ENCODE measurements around the gene KCNIP3.
"Not testable (repeated sequence)": the region's sequence is repeated elsewhere in the genome, so short reads cannot be mapped to it uniquely, and the experiment has no call there.

KCNIP3 gene

DNA sequence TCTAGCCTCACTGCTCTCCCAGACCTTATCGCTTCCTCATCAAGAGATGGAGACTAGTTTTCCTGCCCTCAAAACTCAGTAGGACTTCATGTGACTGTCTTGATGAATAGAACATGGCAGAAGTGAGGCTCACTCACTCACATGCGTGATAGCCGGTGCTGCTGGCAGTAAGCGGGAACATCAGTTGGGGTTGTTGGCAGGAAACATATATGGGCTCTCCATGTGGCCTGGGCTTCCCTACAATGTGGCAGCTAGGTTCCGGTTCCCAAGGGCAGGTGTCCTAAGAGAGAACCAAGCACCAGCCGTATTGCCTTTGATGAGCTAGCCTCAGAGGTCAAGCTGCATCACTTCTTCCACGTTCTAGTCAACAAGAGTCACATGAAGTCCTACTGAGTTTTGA is 90.2 kb downstream of the KCNIP3 start:
- DNase-seq = no peak

DNA sequence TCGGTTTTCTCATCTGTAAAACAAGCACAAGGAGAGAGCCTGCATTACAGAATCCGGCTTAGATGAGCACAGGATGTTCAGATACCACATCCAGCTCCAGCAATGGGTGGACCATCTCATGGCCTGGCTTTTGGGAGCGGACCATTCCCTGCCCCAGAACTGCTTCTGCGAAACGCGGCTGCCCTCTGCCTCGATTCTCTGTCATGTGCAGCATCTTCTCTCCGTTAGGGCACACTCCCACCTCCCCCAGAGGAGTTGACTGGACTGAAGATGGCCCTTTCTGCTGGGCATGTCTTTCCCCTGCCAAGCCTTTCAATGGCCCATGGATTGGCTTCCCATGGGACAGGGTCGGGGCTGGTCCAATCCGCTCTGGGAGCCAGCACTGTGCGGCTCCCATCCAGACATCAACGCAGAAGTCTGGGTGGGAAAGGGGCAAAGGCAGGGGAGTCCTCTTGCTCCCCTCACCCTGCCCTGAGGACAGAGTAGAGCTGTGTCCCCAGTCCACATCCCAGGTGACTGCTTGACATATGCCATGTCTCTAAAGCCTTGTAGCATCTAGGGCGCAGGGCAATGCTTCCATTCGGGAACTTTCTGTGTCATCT is 91.0 kb downstream of the KCNIP3 start:
- no peak for DNase-seq

DNA sequence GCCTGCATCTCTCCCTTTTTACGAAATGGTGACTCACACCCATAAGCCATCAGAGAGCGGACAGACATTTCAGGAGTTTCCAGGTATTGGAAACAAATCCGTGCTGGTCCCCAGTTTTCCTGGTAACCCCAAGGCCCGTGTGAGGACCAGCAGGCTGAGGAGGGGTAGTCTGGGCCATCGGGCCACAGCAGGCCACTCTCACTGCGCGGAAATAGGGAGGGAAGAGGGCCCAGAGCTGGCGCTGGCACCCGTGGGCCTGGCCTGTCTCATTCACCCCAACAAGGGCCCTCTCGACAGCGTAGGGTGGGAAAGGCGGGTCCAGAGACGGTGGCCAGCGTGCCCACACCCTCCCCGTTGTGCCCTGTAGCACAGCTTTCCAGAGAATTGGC is 91.7 kb downstream of the KCNIP3 start:
- DNase-seq = no peak

DNA sequence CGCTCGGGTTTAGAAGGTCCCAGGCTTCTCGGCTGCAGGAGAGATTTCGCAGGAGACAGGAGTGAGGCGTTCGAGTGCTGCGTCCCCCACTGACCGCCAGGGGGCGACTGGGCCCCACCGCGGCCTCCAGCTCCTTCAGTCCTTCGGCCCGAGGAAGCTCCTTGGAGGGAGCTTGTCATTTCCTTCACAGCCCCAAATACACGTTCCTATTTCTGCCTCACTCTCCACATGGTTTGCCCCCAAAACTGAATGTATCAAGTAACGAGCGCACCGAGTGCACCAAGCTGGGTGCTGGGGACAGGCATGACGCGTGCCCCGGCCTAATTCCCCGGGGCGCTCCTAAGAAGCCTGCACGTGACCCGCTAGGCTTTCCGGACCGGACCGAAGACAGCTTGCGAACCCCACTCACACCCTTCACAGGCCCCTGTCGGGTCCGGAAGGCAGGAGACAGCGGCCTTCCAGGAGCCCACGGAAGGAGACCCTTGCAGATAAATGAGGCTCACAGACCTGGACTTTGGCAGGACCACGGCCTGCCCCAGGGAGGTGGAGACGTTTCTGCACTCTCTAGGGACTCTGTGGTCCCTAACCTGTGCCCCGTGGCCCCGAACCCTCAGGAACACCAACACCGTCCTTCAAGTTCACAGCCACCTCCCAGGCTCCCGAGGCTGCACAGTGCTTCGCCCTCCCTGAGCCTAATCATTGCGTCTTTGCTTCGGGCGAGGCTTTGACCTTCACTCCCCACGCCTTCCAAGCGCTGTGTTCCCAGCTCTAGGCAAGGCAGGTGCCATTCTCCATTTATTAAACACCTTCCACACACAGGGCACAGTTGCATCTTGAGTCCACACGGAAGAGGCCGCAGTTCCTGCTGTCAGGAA is 92.3 kb downstream of the KCNIP3 start:
- DNase-seq = peak in 2 of 4 experiments; percentile 6 to 10

DNA sequence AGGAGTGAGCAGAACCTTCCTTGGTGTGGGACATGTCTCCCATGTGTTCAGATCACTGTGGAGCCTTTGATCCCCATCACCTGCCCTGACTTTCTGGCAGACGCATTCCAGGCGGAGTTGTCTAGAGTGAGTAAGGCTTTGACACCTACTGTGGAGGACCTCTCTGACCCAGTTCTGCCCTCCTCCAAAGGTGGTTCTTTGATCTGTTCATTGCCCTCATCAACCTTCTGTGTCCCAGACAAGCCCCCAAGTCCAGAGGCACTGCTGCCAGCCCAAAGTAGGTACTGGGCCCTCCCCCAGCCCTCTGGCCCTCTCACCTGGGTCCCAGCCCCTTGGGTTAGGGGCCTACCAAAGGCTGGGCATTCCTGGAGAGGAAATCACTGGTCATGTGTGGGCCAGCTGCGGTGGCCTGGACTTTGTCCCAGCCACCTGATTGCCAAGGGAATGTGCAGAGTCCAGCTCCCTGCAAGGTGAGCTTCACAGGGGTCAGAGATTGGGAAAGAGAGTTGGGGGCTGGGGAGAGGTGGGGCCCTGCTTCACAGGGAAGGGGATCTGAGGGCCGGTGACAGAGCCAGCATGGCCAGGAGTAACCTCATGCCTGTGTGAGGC is 93.2 kb downstream of the KCNIP3 start:
- no peak for DNase-seq

DNA sequence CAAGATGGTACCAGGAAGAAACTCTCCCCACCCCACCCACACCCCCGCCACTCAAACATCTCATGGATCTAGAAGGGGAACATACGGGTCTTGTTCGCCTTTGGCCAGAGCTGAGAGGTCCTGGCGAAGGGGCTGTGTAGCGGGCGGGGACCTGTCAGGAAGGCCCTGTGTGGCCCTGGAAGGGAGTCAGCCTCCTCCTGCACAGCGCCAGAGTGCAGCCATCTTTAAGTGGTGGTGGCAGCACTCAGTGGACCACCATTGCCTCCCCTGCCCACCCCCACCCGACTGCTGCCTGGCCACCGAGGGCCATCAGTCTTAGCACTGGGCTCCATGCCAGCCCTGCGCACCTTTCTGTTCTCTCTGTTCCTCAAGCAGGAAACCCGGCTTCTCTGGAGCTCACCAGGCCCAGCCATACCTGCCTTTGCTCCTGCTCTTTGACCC is 93.8 kb downstream of the KCNIP3 start:
- no peak for DNase-seq

DNA sequence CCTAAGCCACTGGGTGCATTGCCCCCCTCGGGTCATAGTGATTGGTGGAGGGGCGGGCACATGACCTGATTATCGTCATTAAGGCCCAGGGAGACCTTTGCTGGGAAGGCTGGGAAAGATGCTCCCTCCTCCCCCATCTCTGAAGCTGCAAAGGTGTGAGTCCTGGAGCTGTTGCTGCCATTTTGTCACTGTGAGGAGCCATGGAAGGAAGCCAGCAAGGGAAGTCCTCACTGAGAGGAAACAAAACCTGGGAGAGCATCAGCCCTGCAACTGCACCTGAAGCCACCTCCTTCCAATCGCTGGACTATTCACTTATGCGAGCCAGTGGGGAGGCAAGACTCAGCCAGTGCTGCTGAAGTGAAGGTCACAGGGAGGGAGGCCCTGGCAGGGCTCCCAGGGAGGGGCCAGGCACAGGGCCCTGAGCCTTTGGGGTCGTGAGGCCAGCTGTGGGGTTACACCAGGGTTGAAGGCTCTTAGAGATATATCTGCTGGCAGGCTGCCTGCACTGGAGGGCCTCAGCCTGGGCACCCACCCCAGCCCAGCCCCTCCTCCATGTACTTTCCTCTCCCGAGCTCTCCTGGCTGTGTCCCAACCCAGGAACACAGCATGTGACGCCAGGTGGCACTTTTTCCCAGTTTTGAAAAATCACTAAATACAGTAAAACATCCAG is 94.6 kb downstream of the KCNIP3 start:
- DNase-seq = no peak

DNA sequence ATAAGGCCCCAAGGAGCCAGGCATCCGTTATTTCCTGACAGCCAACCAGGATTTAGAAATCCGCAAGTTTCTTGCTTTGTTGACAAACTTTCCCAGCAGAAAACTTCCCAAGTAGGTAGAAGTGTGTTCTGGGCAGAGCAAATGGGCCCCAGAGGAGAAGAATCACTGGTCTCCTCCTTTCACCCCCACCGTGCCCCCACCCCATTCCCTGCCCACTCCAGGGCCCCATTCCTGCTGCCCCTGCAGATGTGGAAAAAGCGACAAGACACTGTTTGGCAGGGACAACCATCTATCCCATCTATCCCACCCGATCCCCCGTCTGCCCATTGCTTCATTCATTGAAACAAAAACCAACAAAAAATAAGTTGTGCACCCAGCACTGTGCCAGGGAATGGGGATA is 95.2 kb downstream of the KCNIP3 start:
- no peak for DNase-seq

DNA sequence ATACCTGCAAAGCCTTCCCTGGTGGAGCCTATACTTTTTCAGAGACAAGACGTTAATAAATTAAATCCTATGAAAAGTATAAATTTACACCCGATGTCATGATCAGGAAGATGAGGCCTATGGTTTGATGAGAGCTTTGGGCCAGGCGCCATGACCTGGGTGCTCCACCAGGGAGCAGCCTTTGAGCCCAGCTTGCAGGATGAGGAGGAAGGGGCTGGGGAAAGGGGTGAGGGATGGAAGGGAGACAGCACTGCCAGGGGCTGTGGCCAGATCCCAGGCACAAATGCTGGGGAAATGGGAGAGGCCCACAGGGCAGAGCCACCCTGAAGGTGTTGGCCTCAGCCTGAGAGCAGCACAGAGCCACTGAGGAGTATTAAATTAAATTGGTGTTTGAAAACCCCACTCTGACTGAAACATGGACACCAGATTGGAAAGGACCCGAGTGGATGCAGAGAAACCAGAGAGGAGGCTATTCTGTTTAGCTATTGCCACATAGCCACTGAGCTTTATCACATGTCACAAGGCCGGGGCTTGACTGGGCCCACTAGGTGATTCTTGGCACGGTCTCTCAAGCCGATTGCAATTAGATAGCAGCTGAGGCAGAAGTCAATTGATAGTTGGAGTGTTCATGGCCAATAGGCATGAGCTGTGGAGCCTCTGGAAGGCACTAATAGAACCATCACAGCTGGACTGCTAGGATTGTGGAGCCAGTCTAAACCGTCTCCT is 95.7 kb downstream of the KCNIP3 start:
- DNase-seq = no peak

DNA sequence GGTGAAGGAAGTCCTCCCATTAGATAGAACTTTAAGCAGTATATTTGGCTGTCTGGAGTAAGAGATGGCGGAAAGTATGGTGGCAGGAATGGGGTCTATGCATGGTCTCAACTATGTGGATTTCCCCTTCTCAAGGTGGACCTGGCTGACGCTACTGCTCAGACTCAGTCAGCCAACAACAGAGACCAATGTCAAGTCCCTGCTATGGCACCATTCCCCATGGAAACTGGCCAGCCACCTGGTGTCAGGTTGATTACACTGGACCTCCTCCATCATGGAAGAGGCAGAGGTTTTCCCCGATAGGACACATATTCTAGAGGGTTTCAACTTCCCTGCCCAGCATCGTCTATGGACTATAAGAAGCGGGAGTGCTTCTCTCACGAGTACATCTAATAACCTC is 96.8 kb downstream of the KCNIP3 start:
- no peak for DNase-seq

DNA sequence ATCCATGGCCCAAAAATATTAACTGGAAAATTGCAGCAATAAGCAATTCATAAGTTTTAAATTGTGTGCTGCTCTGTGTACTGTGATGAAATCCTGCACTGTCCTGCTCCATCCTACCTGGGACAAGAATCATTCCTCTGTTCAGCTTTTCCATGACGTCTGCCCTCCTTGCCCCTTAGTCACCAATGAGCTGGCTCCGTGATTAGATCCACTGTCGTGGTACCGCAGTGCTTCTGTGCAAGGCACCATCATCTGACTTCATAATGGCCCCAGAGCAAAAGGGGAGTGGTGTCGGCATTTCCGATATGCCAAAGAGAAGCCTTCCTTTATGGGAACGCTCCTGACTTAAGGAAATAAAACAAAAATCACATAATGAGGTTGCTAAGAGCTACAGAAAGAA is 101.9 kb downstream of the KCNIP3 start:
- DNase-seq = no peak

DNA sequence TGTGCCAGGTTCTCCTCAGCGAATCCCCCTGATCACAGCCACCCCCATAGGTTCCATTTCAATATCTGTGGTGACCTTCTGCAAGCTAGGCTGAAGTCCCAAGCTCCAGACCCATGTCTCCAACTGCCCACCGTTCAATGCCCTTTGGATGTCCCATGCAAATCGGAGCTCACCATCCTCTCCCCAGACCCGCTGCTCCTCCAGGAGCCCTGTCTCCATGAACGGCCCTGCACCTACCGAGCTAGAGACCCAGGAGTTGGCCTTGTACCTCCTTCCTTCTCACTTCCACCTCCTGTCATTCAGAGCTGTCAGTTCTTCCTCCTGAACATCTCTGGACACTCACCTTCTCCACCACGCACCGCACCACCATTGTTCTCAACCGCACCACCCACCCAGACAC is 104.3 kb downstream of the KCNIP3 start:
- no peak for DNase-seq

DNA sequence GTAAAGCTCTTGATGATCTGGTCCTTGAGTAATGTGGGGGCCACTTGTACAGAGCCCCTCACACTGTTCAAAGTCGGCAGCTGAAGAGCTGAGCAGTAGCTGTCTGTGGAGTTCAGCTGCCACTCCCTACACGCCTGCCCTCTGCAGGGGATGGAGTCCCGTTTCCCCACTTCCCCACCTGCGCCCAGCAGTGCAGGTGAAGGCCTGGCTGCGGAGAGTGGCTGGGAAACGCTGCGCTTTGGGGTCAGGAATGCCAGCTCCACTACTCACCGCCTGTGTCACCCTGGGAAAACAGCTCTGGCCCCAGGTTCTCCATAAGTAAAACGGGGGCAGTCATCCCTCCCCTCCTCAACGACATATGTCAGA is 104.8 kb downstream of the KCNIP3 start:
- not testable (repeated sequence) for DNase-seq

DNA sequence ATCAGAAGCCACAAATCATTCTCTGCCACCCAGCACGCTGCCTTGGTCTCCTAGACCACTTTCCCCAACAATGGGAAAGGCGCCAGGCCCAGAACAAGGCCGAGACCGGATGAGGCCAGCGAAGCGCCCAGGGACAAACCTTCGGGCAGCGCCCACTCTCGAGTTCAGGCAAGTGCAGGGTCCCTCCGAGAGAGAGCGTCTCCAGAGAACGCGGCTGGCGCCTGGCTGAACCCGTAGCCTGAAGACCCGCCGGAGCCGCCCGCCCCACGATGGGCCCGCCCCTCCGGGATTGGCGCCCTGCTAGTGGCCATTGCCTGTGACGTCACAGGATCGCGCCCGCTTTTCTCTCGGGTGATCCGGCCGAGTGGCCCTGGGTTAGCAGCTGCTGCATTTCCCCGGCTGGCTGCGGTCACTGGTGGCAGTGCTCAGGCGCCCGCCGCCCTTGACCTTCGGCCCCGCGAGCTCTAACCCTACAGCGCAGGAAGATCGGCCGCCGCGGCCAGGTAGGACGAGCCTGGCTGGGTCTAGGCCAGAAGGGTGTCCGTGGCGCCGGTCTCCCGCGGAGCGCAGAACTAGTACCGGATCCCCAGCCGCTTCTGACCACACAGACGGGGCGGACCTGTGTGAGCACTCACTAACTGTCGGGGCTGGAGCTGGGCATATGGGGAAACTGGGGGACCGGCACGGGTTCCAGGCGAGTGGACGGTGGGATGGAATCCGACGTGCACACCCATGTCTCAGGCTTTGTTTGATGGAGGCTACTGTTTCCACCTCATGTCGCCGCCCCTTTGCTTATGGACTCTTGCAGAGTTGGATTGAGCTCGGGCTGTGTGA is 105.4 kb downstream of the KCNIP3 start, which contains the start of gene FAHD2A:
TSS of gene FAHD2A (plus strand) at position 339 of the 834 bp plus-strand sequence. CDS start 2,851 bp downstream, outside the sequence.
- peak; percentile 86 to 92 (median 88) for DNase-seq

DNA sequence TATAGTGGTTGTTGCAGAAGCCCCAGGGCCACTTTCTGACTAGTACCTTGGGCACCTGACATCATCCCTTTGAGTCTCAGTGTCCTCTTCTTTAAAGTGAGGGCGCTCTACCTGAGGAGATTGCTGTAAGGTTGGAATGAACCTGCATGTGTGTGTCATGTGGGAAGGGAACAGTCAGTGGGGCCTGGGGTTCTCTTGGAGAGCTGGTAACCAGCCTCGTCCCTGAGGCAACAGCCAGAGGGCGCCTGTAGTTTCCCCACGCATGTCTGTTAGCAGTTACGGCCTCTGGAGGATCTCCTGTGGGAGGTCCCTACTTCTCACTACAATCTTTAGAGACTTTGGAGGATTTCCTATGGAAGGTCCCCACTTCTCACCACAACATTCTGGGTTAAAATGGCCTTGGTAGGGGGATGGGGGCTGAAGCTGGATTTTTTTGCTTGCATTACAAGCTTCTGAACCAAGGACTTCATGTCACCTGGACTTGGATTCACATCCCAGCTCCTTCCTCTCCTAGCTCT is 106.1 kb downstream of the KCNIP3 start:
- peak in 1 of 4 experiments; percentile 5 for DNase-seq

DNA sequence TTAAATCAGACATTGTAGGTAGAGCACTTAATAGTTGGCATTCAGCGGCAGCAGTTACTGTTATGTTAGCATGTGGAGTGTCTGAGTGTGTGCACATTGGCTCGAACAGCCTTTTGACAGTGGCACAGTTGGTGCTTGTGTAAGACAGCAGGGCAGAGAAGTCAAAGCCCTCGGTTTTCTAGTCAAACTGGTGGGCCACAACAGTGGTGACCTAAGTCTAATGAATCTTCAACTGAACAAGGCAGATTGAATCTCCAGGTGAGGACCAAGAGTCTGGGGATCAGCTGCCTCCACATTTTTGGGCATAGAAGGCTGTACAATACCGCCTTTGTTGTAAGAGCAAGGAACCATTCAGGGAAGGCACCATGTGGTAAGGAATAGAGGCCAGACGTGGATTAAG is 106.7 kb downstream of the KCNIP3 start:
- DNase-seq = not testable (repeated sequence)

DNA sequence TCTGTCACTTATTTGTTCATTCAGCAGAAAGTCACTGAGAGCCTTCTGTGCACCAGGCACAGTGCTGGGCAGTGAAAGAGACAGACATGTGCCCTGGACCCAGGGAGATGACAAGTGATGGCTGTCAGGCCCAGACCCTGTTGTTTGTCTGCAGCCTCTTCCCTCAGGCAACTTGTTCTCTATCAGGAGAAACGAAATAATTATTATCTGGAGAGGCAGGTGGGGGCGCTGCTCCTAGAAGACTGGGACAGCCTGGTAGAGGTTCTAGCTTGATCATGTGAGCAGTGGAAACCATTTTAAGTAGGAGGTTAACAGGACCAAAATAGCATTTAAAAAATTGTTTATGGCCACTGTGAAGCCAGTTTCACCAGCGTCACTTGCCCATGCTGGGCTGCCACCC is 107.5 kb downstream of the KCNIP3 start:
- DNase-seq = not testable (repeated sequence)

DNA sequence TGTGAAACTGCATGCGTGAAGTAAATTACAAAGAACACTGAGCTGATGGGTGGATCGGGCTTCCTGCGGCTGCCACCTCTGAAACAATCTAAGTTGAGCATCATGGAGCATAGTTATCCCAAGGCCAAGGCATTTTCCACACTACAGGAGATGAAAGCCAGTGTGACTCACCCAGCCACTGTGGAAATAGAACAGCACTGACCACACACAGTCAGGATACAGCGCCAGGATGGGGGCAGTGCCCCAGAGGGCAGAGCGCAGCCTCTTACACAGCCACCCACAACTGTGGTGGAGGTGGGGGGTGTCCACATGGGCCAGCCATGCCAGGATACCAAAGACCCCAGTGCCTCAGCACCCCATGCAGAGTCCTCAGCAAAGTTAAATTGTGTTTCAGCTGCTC is 114.1 kb downstream of the KCNIP3 start:
- not testable (repeated sequence) for DNase-seq

DNA sequence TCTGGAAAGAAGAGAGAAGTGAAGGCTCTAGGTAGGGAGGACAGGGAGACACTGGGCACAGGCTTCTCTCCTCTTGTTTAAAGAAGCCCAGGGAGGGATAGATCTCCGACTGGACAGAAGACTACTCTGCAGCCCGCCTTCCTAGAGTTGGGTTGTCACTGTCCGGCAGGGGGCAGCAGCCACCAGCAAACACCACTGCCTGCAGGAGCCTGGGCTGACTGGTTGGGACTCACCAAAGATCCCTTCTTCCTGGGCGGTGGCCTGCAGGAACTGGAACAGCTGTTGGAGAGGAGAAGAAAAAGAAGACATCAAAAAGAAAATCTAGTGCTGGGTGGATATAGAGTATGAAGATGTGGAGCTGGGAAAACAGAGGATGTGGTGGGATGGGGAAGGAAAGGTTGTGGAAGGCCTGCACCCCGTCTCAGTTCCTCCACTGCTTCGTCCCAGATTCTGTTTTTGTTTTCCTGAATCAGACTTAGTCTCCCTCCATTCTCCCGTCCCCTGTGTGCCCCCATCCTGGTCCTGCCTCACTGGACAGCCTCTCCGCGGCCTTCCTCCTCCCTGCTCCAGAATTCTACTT is 117.0 kb downstream of the KCNIP3 start:
- peak; percentile 40 to 55 (median 47) for DNase-seq

DNA sequence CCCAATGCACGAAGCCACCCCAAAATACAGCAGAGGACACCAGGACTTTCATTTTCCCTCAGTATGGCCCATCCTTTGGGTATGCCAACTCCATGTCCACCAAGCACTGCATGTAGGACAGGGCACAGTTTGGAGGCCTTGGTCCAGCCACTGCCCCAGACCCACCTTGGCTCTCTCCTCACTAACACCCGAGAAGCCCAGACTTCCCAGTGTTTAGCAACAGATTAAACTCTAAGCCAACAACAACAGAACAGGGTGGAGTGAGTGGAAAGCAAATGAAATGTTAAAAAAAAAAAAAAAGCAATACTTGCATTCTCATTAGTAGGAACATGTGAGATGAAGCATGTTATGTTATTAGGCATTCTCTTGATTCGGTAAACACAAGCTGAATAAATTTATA is 118.0 kb downstream of the KCNIP3 start:
- not testable (repeated sequence) for DNase-seq

DNA sequence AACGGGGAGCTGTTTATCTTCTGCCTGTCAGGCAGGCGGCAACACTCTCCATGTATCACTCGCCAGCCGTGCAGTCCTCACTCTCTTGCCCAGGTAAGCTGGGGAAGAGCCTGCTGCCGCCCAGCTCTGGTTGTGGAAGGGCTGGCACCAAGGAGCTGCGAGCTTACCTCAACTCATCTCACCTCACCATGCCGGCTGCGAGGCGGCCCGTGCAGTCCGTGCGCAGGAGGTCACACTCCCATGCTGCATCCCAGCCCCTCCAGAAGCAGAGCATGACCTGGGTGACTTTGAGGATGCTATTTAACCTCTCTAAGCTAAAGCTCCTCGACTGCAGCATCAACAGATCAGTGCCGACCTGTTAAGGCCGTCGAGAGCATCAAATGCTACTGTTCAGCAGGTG is 118.4 kb downstream of the KCNIP3 start:
- DNase-seq = not testable (repeated sequence)
